Panc1 (cell line): ENCODE results near the gene DLG4. TPM values are rescaled to one million over a fixed set of nuclear protein-coding genes. Genes with fewer than 3 reads are reported as not detected.

ENCODE experiments used
- ATAC-seq: fragments of 200-7000 bp; cut with Tn5 transposase; 2 replicates; pipeline ENCODE4 v1.9.1; 2020; ENCODE audit warnings: mild to moderate bottlenecking, moderate library complexity
- BruUV-seq: library from RNA; stranded (reverse); fragments of 400-500 nt; replicated peaks from 2 replicates; lab custom pipeline; 2021; lab: Mats Ljungman, UMichigan
- CTCF ChIA-PET: fragments of 300-600 bp; sonication (Branson Sonifier 250); formaldehyde crosslinking; loops from one replicate; lab custom pipeline; 2022; ENCODE audit warnings: antibody characterized with exemption; lab: Charles Lee
- POLR2A ChIA-PET: fragments of 300-600 bp; sonication (Branson Sonifier 250); formaldehyde crosslinking; loops from one replicate; lab custom pipeline; 2022; ENCODE audit warnings: antibody characterized with exemption; lab: Charles Lee
- DNase-seq: peaks from one replicate; pipeline ENCODE4 v3.0.0-alpha.2; 2010; ENCODE audit warnings: low read depth, low spot score
- H3K27ac ChIP-seq: 2 replicates; pipeline ENCODE4 v1.5.1; 2011; ENCODE audit warnings: mild to moderate bottlenecking, low read length, inconsistent platforms
- H3K27me3 ChIP-seq: fragments of 200-500 bp; sonication (Bioruptor generic); 2 replicates; pipeline ENCODE4 v1.6.0; 2014; ENCODE audit warnings: low read length, inconsistent platforms; ENCODE audit not compliant: control insufficient read depth, insufficient read depth
- H3K36me3 ChIP-seq: fragments of 200-500 bp; sonication (Bioruptor generic); 2 replicates; pipeline ENCODE4 v1.5.1; 2014; ENCODE audit warnings: inconsistent platforms, mild to moderate bottlenecking, low read length, moderate library complexity; ENCODE audit not compliant: control insufficient read depth, insufficient read depth
- H3K4me1 ChIP-seq: 2 replicates; pipeline ENCODE4 v1.5.1; 2011; ENCODE audit warnings: inconsistent platforms, mild to moderate bottlenecking, low read length, moderate library complexity; ENCODE audit not compliant: control insufficient read depth, insufficient read depth
- H3K4me3 ChIP-seq, 2 experiments: 2 replicates each; pipeline ENCODE4 v1.5.1; 2011 to 2012; ENCODE audit warnings: low read depth in 2 of 2, low read length in 2 of 2, mild to moderate bottlenecking in 2 of 2, inconsistent platforms in 1 of 2, moderate library complexity in 1 of 2
- H3K9me3 ChIP-seq: fragments of 200-500 bp; sonication (Bioruptor generic); 2 replicates; pipeline ENCODE4 v1.5.1; 2014; ENCODE audit warnings: low read depth, mild to moderate bottlenecking, inconsistent platforms, low read length, moderate library complexity; ENCODE audit not compliant: control insufficient read depth, insufficient read depth
- POLR2AphosphoS5 ChIP-seq: IDR thresholded peaks from 2 replicates; pipeline ENCODE4 v1.6.1; 2012; ENCODE audit warnings: mild to moderate bottlenecking, low read depth, low read length, moderate library complexity
- SIN3A ChIP-seq: IDR thresholded peaks from 2 replicates; pipeline ENCODE4 v1.6.1; 2012; ENCODE audit warnings: low read depth, mild to moderate bottlenecking, low read length, moderate library complexity, borderline replicate concordance; ENCODE audit not compliant: insufficient read depth
- TCF7L2 ChIP-seq: IDR thresholded peaks from 2 replicates; pipeline ENCODE4 v1.6.1; 2011; ENCODE audit warnings: mild to moderate bottlenecking, low read depth, low read length, inconsistent platforms
- in situ Hi-C: cut with HindIII; loops from 2 replicates; pipeline ENCODE4 v1.10.0; 2016; ENCODE audit warnings: low sequenced_read_pairs, low pct_unique_long_range_greater_than_20kb
- intact Hi-C: fragments of 100-400 bp; cut with micrococcal nuclease; formaldehyde crosslinking; loops from one replicate; pipeline ENCODE4 v1.10.0; 2022; ENCODE audit not compliant: unreplicated experiment
- total RNA-seq: library from RNA; stranded (reverse); gene quantifications from one replicate; pipeline ENCODE4 v1.2.1, GENCODE V29; 2021; ENCODE audit not compliant: unreplicated experiment
- TF ChIP-seq, protein P1 (sequence below), 2 experiments: IDR thresholded peaks; 2 replicates each; pipeline ENCODE4 v1.6.1; 2011 to 2012; ENCODE audit warnings: low read depth in 2 of 2, control low read depth in 1 of 2, low read length in 1 of 2, mild to moderate bottlenecking in 1 of 2, moderate library complexity in 1 of 2; ENCODE audit not compliant: insufficient read depth in 1 of 2
- TF ChIP-seq, protein P2 (sequence below): fragments of 450-650 bp; IDR thresholded peaks from 2 replicates; pipeline ENCODE4 v1.5.1; 2017; ENCODE audit warnings: mild to moderate bottlenecking

Gene DLG4
- total RNA-seq, 1 experiment from 2014 or later, result 32.4 TPM

DNA sequence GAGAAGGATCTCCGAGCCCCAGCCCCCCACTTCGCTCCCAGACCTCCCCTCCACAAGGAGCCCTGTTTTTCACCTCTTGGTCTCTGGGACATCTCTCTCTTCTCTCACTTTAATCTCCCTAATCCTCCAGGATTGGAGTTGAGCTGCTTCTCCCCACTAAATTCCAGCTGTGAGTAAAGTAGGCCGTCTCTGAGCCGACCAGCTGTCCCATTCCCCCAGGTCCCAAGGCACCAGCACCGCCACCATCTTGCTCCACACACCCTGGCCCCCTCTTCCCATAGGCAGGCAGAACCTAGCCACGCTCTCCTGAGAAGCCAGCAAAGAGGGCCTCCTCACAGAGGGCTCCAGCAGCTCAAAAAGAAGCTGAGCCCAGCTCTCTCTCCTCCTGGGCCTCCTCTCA, 878 bp downstream of the DLG4 start:
- no peaks in the 10 kb centered on the region for H3K9me3 ChIP-seq
- POLR2A ChIA-PET, result interaction anchor here (0.8 kb wide), 1 partner anchor 175 kb away, joined by 4 read pairs; no protein-coding TSS in a partner anchor
- BruUV-seq, result no TSS peak
- intact Hi-C loops (no loop called here), in situ Hi-C loops (no loop called here)
- H3K4me1 ChIP-seq, result peaks cover 50% of the 10 kb centered on the region
- TF ChIP-seq, protein P1, sequence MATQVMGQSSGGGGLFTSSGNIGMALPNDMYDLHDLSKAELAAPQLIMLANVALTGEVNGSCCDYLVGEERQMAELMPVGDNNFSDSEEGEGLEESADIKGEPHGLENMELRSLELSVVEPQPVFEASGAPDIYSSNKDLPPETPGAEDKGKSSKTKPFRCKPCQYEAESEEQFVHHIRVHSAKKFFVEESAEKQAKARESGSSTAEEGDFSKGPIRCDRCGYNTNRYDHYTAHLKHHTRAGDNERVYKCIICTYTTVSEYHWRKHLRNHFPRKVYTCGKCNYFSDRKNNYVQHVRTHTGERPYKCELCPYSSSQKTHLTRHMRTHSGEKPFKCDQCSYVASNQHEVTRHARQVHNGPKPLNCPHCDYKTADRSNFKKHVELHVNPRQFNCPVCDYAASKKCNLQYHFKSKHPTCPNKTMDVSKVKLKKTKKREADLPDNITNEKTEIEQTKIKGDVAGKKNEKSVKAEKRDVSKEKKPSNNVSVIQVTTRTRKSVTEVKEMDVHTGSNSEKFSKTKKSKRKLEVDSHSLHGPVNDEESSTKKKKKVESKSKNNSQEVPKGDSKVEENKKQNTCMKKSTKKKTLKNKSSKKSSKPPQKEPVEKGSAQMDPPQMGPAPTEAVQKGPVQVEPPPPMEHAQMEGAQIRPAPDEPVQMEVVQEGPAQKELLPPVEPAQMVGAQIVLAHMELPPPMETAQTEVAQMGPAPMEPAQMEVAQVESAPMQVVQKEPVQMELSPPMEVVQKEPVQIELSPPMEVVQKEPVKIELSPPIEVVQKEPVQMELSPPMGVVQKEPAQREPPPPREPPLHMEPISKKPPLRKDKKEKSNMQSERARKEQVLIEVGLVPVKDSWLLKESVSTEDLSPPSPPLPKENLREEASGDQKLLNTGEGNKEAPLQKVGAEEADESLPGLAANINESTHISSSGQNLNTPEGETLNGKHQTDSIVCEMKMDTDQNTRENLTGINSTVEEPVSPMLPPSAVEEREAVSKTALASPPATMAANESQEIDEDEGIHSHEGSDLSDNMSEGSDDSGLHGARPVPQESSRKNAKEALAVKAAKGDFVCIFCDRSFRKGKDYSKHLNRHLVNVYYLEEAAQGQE (IDR thresholded peaks at IDR 0.05; ENCODE audit: insufficient read depth in 1 of 2, low read depth in 2 of 2, low read length in 1 of 2), result no peak
- TF ChIP-seq SIN3A (no peak), TCF7L2 (no peak)
- H3K27me3 ChIP-seq, result no peaks in the 10 kb centered on the region
- CTCF ChIA-PET, result no interaction called here
- no peak for ATAC-seq
- H3K27ac ChIP-seq, result peak overlapping the region; percentile 95
- DNase-seq, result no peak
- no peak overlapping the region for H3K4me3 ChIP-seq
- H3K36me3 ChIP-seq, result peaks cover 5% of the 10 kb centered on the region; the same call in 1 of the 2 replicates

DNA sequence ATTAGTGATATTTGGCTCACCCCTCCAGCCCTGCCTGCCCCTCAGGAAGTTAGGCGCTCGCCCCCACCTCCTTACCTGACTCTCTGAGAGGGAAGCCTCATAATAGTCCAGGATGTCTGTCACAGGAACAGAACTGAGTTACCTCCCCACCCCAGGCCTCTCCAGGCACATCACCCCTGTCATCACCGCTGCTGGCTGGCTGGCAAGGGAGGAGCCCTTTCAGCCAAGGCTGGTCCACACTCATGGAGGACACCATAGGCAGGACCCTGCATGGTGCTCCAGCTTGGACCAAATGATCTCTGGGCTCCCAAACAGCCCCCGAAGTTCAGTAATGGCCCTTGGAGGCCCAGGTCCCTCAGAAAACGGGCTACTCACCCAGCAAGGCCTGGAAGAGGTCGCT, 1.5 kb downstream of the DLG4 start:
- H3K9me3 ChIP-seq, result no peaks in the 10 kb centered on the region
- peaks cover 5% of the 10 kb centered on the region; the same call in 1 of the 2 replicates for H3K36me3 ChIP-seq
- peak overlapping the region; percentile 95 for H3K27ac ChIP-seq
- peaks cover 44% of the 10 kb centered on the region for H3K4me1 ChIP-seq
- no TSS peak for BruUV-seq
- POLR2A ChIA-PET, result no interaction called here
- peak overlapping the region; percentile 14 to 46 for H3K4me3 ChIP-seq
- DNase-seq (no peak), ATAC-seq (no peak)
- in situ Hi-C loops, result no loop called here
- TF ChIP-seq TCF7L2 (no peak), SIN3A (no peak), POLR2AphosphoS5 (no peak)
- TF ChIP-seq, protein P1 (IDR thresholded peaks at IDR 0.05; ENCODE audit: insufficient read depth in 1 of 2, low read depth in 2 of 2, low read length in 1 of 2), result no peak
- TF ChIP-seq, protein P2, sequence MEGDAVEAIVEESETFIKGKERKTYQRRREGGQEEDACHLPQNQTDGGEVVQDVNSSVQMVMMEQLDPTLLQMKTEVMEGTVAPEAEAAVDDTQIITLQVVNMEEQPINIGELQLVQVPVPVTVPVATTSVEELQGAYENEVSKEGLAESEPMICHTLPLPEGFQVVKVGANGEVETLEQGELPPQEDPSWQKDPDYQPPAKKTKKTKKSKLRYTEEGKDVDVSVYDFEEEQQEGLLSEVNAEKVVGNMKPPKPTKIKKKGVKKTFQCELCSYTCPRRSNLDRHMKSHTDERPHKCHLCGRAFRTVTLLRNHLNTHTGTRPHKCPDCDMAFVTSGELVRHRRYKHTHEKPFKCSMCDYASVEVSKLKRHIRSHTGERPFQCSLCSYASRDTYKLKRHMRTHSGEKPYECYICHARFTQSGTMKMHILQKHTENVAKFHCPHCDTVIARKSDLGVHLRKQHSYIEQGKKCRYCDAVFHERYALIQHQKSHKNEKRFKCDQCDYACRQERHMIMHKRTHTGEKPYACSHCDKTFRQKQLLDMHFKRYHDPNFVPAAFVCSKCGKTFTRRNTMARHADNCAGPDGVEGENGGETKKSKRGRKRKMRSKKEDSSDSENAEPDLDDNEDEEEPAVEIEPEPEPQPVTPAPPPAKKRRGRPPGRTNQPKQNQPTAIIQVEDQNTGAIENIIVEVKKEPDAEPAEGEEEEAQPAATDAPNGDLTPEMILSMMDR, result no peak
- intact Hi-C loops, result no loop called here
- H3K27me3 ChIP-seq, result no peaks in the 10 kb centered on the region
- CTCF ChIA-PET, result no interaction called here
